Upper lobe of right lung (tissue), 1 donor: ENCODE results near the gene RCL1. TPM values are rescaled to one million over a fixed set of nuclear protein-coding genes. Genes with fewer than 3 reads are reported as not detected.
"Not testable (repeated sequence)": the region's sequence is repeated elsewhere in the genome, so short reads cannot be mapped to it uniquely, and the experiment has no call there.

Experiments
- ATAC-seq: fragments of 200-7000 bp; cut with Tn5 transposase; one replicate; pipeline ENCODE4 v1.9.1; 2020; ENCODE audit warnings: mild to moderate bottlenecking, moderate library complexity
- DNase-seq: peaks from one replicate; pipeline ENCODE4 v3.0.0-alpha.2; 2020
- H3K27ac ChIP-seq: fragments of 200-600 bp; one replicate; pipeline ENCODE4 v1.8.0; 2022
- H3K27me3 ChIP-seq: fragments of 200-600 bp; one replicate; pipeline ENCODE4 v1.8.0; 2022; ENCODE audit warnings: mild to moderate bottlenecking
- H3K36me3 ChIP-seq: fragments of 200-600 bp; one replicate; pipeline ENCODE4 v1.8.0; 2022
- H3K4me1 ChIP-seq: fragments of 200-600 bp; one replicate; pipeline ENCODE4 v1.8.0; 2022
- H3K4me3 ChIP-seq: fragments of 200-600 bp; one replicate; pipeline ENCODE4 v1.8.0; 2022; ENCODE audit warnings: mild to moderate bottlenecking
- H3K9me3 ChIP-seq: fragments of 200-600 bp; one replicate; pipeline ENCODE4 v1.8.0; 2022
- intact Hi-C: fragments of 100-400 bp; cut with DNase I; formaldehyde crosslinking; loops from one replicate; pipeline ENCODE4 v1.11.0; 2022
- total RNA-seq: library from RNA; stranded (reverse); fragmentation: NEBNext Ultra II Directional; extraction: Animal tissue kit (Norgen Biotek cat#: 25700); gene quantifications from one replicate; pipeline ENCODE4 v1.2.1, GENCODE V29; 2021
- TF ChIP-seq, protein P1 (sequence below): fragments of 200-600 bp; IDR thresholded peaks from one replicate; pipeline ENCODE4 v1.8.0; 2022; ENCODE audit warnings: antibody characterized with exemption
- donor health status: DM: no; HTN: yes; CAD: no; lungs with severe emphysema.

RCL1 gene
- total RNA-seq, 1 donor from 2014 or later: 19.6 TPM

DNA sequence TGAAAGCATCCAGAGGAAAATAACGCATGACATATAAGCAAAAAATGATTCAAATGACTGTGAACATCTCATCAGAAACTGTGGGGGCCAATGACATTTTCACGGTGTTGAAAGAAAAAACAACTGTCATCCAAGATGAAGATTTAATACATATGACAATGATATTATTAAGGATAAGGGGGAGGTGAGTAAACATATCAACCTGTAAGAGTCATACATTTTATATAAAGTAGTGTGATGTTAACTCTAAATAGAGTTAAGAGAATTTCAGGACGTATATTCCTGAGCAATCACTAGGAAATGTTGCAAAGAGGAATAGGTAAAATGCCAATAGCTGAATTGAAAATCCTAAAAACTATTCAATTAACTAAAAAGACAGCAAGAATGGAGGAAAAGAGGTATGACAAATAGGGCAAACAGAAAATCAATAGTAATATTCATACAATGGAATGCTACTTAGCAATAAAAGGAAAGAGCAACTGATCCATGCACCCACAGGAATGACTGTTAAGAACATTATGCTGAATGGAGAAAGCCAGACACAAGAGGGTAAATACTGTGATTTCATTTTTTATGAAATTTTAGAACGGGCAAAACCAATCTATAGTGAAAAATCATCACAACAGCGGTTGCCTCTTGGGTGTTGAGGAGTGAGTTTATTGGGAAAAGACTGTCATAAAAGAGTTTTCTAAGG lies 99.9 kb downstream of the RCL1 start:
- no peak for ATAC-seq
- Histone ChIP-seq H3K36me3 (no peaks in the 10 kb centered on the region), H3K9me3 (no peaks in the 10 kb centered on the region), H3K4me1 (no peaks in the 10 kb centered on the region), H3K27me3 (no peaks in the 10 kb centered on the region), H3K27ac (no peak overlapping the region), H3K4me3 (no peak overlapping the region)
- TF ChIP-seq, protein P1, sequence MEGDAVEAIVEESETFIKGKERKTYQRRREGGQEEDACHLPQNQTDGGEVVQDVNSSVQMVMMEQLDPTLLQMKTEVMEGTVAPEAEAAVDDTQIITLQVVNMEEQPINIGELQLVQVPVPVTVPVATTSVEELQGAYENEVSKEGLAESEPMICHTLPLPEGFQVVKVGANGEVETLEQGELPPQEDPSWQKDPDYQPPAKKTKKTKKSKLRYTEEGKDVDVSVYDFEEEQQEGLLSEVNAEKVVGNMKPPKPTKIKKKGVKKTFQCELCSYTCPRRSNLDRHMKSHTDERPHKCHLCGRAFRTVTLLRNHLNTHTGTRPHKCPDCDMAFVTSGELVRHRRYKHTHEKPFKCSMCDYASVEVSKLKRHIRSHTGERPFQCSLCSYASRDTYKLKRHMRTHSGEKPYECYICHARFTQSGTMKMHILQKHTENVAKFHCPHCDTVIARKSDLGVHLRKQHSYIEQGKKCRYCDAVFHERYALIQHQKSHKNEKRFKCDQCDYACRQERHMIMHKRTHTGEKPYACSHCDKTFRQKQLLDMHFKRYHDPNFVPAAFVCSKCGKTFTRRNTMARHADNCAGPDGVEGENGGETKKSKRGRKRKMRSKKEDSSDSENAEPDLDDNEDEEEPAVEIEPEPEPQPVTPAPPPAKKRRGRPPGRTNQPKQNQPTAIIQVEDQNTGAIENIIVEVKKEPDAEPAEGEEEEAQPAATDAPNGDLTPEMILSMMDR: no peak
- DNase-seq: no peak
- intact Hi-C loops: no loop called here

GRCh38 chr9:4894076-4894475 lies 101.3 kb downstream of the RCL1 start:
- Histone ChIP-seq H3K4me1 (no peaks in the 10 kb centered on the region), H3K27ac (no peak overlapping the region), H3K36me3 (no peaks in the 10 kb centered on the region), H3K4me3 (no peak overlapping the region), H3K9me3 (no peaks in the 10 kb centered on the region), H3K27me3 (no peaks in the 10 kb centered on the region)
- TF ChIP-seq, protein P1: no peak
- ATAC-seq (no peak), DNase-seq (no peak)
- intact Hi-C loops: no loop called here

GRCh38 chr9:4899853-4900252 lies 107.1 kb downstream of the RCL1 start:
- not testable (repeated sequence) for ATAC-seq

GRCh38 chr9:4901401-4902134 lies 108.8 kb downstream of the RCL1 start:
- H3K27ac ChIP-seq, H3K9me3 ChIP-seq, H3K27me3 ChIP-seq, intact Hi-C loops, H3K36me3 ChIP-seq: not testable (repeated sequence)
- DNase-seq (peak; percentile 77), ATAC-seq (peak; percentile 76)
- Histone ChIP-seq H3K4me3 (peak overlapping the region; percentile 26), H3K4me1 (peaks cover 11% of the 10 kb centered on the region)

More at GRCh38 chr9:4899853-4900252, 107.1 kb downstream of the RCL1 start:
- H3K27ac ChIP-seq, H3K36me3 ChIP-seq, H3K4me3 ChIP-seq, intact Hi-C loops, DNase-seq, H3K27me3 ChIP-seq, H3K9me3 ChIP-seq: not testable (repeated sequence)
- peaks cover 11% of the 10 kb centered on the region for H3K4me1 ChIP-seq

GRCh38 chr9:4902135-4902475 lies 109.4 kb downstream of the RCL1 start:
- no peaks in the 10 kb centered on the region for H3K9me3 ChIP-seq
- H3K36me3 ChIP-seq: no peaks in the 10 kb centered on the region
- no peaks in the 10 kb centered on the region for H3K27me3 ChIP-seq
- no peak overlapping the region for H3K4me3 ChIP-seq
- no peak for DNase-seq
- intact Hi-C loops: no loop called here
- no peak for ATAC-seq
- TF ChIP-seq, protein P1: no peak
- peaks cover 11% of the 10 kb centered on the region for H3K4me1 ChIP-seq
- no peak overlapping the region for H3K27ac ChIP-seq

DNA sequence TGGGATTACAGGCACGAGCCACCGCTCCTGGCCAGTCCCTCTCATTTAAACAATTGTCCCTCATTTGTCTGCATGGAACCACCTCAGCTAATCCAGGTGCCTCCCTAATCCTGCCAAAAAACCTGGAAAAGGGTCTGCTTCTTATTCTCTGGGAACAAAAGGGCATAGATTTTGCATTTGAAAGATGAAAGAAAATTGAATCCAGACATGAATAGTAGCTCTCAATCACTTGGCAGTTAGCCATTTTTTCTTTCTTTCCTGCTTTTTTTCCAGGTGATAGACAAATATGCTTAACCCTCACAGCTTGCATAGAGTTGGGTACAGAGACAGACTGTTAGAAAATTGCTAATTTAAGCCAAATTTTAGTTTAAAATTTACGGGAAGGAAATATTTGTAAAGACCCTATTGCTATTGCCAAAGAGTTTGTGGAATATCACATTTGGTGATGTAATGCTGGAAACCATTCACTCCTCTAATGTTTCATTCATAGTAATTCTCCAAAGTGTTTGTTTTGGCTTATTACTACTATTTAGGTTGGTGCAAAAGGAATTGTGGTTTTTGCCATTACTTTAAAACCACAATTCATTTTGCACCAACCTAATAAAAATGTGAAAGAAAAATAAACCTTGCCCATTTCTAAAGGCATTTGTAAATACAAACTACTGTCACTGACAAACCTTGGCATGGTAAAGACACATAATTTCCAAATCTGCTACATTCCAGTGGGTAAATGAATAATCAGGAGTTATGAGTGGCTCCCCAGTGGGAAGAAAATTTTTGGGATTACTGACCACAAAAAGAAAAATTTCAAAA lies 111.8 kb downstream of the RCL1 start:
- no peak for DNase-seq

More for the DNA sequence above, 111.8 kb downstream of the RCL1 start:
- H3K4me1 ChIP-seq: peaks cover 11% of the 10 kb centered on the region
- no peaks in the 10 kb centered on the region for H3K27me3 ChIP-seq
- TF ChIP-seq, protein P1: no peak
- no peaks in the 10 kb centered on the region for H3K9me3 ChIP-seq
- H3K36me3 ChIP-seq: no peaks in the 10 kb centered on the region
- intact Hi-C loops: no loop called here
- ATAC-seq: no peak
- no peak overlapping the region for H3K27ac ChIP-seq
- H3K4me3 ChIP-seq: no peak overlapping the region
